GM21723 (cell line): ENCODE data around the gene RBM3.

Source experiments
- ATAC-seq: cut with Tn5 transposase; IDR thresholded peaks from one replicate; pipeline ENCODE4 v1.9.1; 2021; ENCODE audit warnings: mild to moderate bottlenecking, moderate library complexity; ENCODE audit not compliant: unreplicated experiment

The RBM3 gene

DNA sequence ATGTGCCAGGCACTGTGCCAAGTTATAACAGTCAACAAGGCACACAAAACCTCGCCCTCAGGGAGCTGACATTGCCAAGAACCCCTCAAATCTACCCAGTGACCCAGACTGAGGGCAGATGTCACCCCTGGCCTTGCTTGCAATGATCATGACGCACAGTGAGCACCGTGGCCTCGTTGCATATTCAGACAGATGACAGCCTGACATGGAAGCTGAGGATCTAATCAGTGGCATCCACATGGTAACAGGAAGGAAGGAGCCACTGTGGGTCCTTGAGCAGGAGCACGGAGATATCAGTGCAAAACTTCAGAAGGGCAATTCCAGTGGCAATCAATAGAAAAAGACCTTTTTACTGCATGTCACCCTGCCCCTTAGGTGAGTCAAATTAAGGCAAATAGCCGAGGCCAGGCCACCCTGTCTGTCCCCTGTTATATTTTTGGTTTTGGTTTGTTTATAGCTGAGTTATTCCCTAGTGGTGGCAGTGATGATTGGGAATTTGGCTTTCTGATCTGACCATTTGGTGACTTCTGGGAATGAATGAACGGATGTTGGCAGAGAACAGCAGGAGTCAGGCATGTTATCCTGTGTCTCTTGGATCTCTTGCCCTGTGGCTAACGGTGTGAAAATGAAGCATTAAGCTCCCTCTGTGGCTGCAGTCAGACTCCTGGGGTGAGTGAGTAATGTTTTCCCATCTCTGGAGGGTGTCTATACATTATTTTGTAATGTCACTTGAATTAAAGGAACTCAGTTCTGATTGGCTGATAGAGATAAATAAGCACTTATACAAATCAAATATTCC, 43.5 kb downstream of the RBM3 start:
- ATAC-seq = no peak

DNA sequence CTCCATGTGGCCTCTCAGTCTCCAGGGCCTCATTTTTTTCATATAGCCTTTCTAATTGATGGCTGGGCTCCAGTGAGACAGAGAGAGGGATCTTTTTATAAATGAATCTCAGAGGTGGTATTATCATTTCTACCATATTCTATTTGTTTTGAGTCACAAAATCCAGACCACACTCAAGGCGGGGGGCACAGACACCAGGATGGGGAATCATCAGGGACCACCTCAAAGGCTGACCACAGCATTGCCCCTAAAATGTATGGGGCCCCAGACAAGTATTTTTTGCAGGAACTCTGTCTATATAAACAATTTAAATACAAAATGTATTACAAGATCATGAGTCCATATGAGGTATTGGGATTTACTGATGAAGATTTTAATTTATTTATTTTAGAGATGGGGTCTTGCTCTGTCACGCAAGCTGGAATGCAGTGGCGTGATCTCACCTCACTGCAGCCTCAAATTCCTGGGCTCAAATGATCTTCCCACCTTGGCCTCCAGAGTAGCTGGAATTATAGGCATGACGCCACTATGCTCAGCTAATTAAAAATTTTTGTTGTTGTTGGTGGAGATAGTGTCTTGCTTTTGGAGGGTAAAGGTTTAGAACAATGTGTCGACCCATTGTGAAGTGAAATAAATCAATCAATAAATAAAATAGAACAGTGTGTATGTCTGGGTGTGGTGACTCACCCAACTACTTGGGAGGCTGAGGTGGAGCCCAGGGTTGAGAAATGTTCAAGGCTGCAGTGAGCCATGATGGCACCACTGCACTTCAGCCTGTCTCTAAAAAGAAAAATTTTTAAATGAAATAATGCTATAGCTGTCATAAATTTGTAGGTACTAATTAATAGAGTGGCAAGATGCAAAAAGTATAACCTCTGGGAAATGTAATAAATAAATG, 52.4 kb downstream of the RBM3 start:
- no peak for ATAC-seq
